H9 (cell line): ENCODE measurements around the gene TLX1. TPM values are rescaled to one million over a fixed set of nuclear protein-coding genes. Genes with fewer than 3 reads are reported as not detected.

Source experiments
- DNase-seq: peaks from one replicate; pipeline ENCODE4 v3.0.0-alpha.2; 2017
- H2AFZ ChIP-seq: one replicate; pipeline ENCODE4 v1.6.1; 2013; ENCODE audit warnings: mild to moderate bottlenecking, low read length, control low read depth, moderate library complexity
- H2AK5ac ChIP-seq: 2 replicates; pipeline ENCODE4 v1.6.1; 2013; ENCODE audit warnings: low read length, control low read depth, mixed read lengths; ENCODE audit not compliant: insufficient read length
- H2BK120ac ChIP-seq: one replicate; pipeline ENCODE4 v1.6.1; 2013; ENCODE audit warnings: low read depth, mild to moderate bottlenecking, low read length, control low read depth, inconsistent platforms; ENCODE audit not compliant: poor library complexity, severe bottlenecking
- H2BK12ac ChIP-seq: 2 replicates; pipeline ENCODE4 v1.6.1; 2013; ENCODE audit warnings: low read length, control low read depth, mixed read lengths, low read depth; ENCODE audit not compliant: insufficient read length
- H2BK15ac ChIP-seq: 2 replicates; pipeline ENCODE4 v1.6.1; 2013; ENCODE audit warnings: low read depth, low read length, control low read depth
- H2BK20ac ChIP-seq: one replicate; pipeline ENCODE4 v1.6.1; 2013; ENCODE audit warnings: low read depth, mild to moderate bottlenecking, low read length, control low read depth, inconsistent platforms; ENCODE audit not compliant: poor library complexity, severe bottlenecking
- H2BK5ac ChIP-seq: 2 replicates; pipeline ENCODE4 v1.6.1; 2013; ENCODE audit warnings: low read length, control low read depth, mixed read lengths; ENCODE audit not compliant: insufficient read length
- H3K14ac ChIP-seq: 2 replicates; pipeline ENCODE4 v1.6.1; 2013; ENCODE audit warnings: low read length, control low read depth; ENCODE audit not compliant: insufficient read depth
- H3K18ac ChIP-seq: 2 replicates; pipeline ENCODE4 v1.6.1; 2013; ENCODE audit warnings: low read depth, mild to moderate bottlenecking, mixed read lengths, low read length, control low read depth; ENCODE audit not compliant: insufficient read length
- H3K23ac ChIP-seq: 2 replicates; pipeline ENCODE4 v1.6.1; 2013; ENCODE audit warnings: low read length, control low read depth, mixed read lengths, low read depth; ENCODE audit not compliant: insufficient read length
- H3K23me2 ChIP-seq: 2 replicates; pipeline ENCODE4 v1.6.1; 2013; ENCODE audit warnings: low read depth, mild to moderate bottlenecking, mixed read lengths, low read length, control low read depth; ENCODE audit not compliant: insufficient read length, poor library complexity, severe bottlenecking
- H3K27ac ChIP-seq: 2 replicates; pipeline ENCODE4 v1.5.1; 2013; ENCODE audit warnings: low read length, control low read depth, mixed read lengths, low read depth; ENCODE audit not compliant: insufficient read length
- H3K27me3 ChIP-seq: 2 replicates; pipeline ENCODE4 v1.6.1; 2013; ENCODE audit warnings: low read length, control low read depth, inconsistent platforms; ENCODE audit not compliant: insufficient read depth
- H3K4ac ChIP-seq: 2 replicates; pipeline ENCODE4 v1.6.1; 2013; ENCODE audit warnings: low read depth, mild to moderate bottlenecking, control low read depth, inconsistent platforms, low read length, moderate library complexity
- H3K4me1 ChIP-seq: 2 replicates; pipeline ENCODE4 v1.6.1; 2013; ENCODE audit warnings: low read length, control low read depth, inconsistent platforms; ENCODE audit not compliant: insufficient read depth
- H3K4me2 ChIP-seq: 2 replicates; pipeline ENCODE4 v1.6.1; 2013; ENCODE audit warnings: low read length, control low read depth, mixed read lengths; ENCODE audit not compliant: insufficient read length, insufficient read depth
- H3K56ac ChIP-seq: 2 replicates; pipeline ENCODE4 v1.6.1; 2013; ENCODE audit warnings: low read depth, mild to moderate bottlenecking, mixed read lengths, low read length, control low read depth; ENCODE audit not compliant: insufficient read length
- H3K79me1 ChIP-seq: 2 replicates; pipeline ENCODE4 v1.6.1; 2013; ENCODE audit warnings: low read depth, mild to moderate bottlenecking, moderate library complexity, low read length, control low read depth, inconsistent platforms; ENCODE audit not compliant: insufficient read depth, poor library complexity, severe bottlenecking
- H3K79me2 ChIP-seq: 2 replicates; pipeline ENCODE4 v1.6.1; 2013; ENCODE audit warnings: low read length, control low read depth, inconsistent platforms; ENCODE audit not compliant: insufficient read depth
- H3K9ac ChIP-seq: 2 replicates; pipeline ENCODE4 v1.6.1; 2013; ENCODE audit warnings: low read length, control low read depth, mixed read lengths; ENCODE audit not compliant: insufficient read length; ENCODE audit errors: extremely low read depth
- H3K9me3 ChIP-seq: one replicate; pipeline ENCODE4 v1.6.1; 2013; ENCODE audit warnings: low read depth, low read length, inconsistent platforms; ENCODE audit not compliant: control insufficient read depth
- H3T11ph ChIP-seq: one replicate; pipeline ENCODE4 v1.6.1; 2013; ENCODE audit warnings: mild to moderate bottlenecking, low read length, control low read depth, inconsistent platforms
- H4K20me1 ChIP-seq: one replicate; pipeline ENCODE4 v1.6.1; 2013; ENCODE audit not compliant: control insufficient read depth, insufficient read length, insufficient read depth
- H4K5ac ChIP-seq: 2 replicates; pipeline ENCODE4 v1.6.1; 2013; ENCODE audit warnings: low read depth, mild to moderate bottlenecking, mixed read lengths, low read length, control low read depth; ENCODE audit not compliant: insufficient read length
- H4K8ac ChIP-seq: replicated peaks from 2 replicates; pipeline ENCODE4 v1.6.1; 2013; ENCODE audit warnings: low read length, control low read depth, mixed read lengths, low read depth; ENCODE audit not compliant: insufficient read length
- H4K91ac ChIP-seq: 2 replicates; pipeline ENCODE4 v1.6.1; 2013; ENCODE audit warnings: low read depth, mild to moderate bottlenecking, moderate library complexity, mixed read lengths, low read length, control low read depth; ENCODE audit not compliant: insufficient read length
- H3K27ac Mint-ChIP-seq, 3 experiments: 2 replicates in 2 of 3; 3 replicates in 1 of 3; pipeline ENCODE4 v1.8.0; 2020 to 2021; ENCODE audit warnings: mixed read lengths in 3 of 3, mild to moderate bottlenecking in 1 of 3, moderate library complexity in 1 of 3
- H3K27me3 Mint-ChIP-seq: 2 replicates; pipeline ENCODE4 v1.8.0; 2021; ENCODE audit warnings: low read depth, mild to moderate bottlenecking, moderate library complexity, mixed read lengths
- H3K36me3 Mint-ChIP-seq, 3 experiments: 2 replicates in 2 of 3; 3 replicates in 1 of 3; pipeline ENCODE4 v1.8.0; 2020 to 2021; ENCODE audit warnings: low read depth in 3 of 3, mixed read lengths in 3 of 3; ENCODE audit not compliant: insufficient read depth in 1 of 3
- H3K4me1 Mint-ChIP-seq, 2 experiments: 2 replicates each; pipeline ENCODE4 v1.8.0; 2020; ENCODE audit warnings: mixed read lengths in 2 of 2
- H3K4me3 Mint-ChIP-seq, 2 experiments: 2 replicates in 1 of 2; 3 replicates in 1 of 2; pipeline ENCODE4 v1.8.0; 2020 to 2021; ENCODE audit warnings: mild to moderate bottlenecking in 2 of 2, mixed read lengths in 2 of 2, moderate library complexity in 1 of 2
- H3K9me3 Mint-ChIP-seq, 2 experiments: 2 replicates in 1 of 2; 3 replicates in 1 of 2; pipeline ENCODE4 v1.8.0; 2020; ENCODE audit warnings: mild to moderate bottlenecking in 2 of 2, mixed read lengths in 2 of 2, moderate library complexity in 1 of 2
- WGBS: extraction: QIAGEN DNeasy Blood & Tissue Kit; methylation state at CpG from one replicate; pipeline ENCODE4 v1.1.7; 2013; ENCODE audit warnings: missing lambda C conversion rate, low lambda C conversion rate, mixed read lengths; ENCODE audit not compliant: insufficient read length; ENCODE audit errors: extremely low coverage; 5-methylcytosine and 5-hydroxymethylcytosine counted together
- long read RNA-seq: library from polyadenylated mRNA; unstranded; transcript quantifications from one replicate; pipeline ENCODE4 v2.0.0, GENCODE V29; 2020
- total RNA-seq: library from RNA; stranded (reverse); gene quantifications from 2 replicates; pipeline ENCODE4 v1.2.1, GENCODE V29; 2021
- TF ChIP-seq, protein P1 (sequence below): fragments of 200-600 bp; sonication (generic); conservative IDR thresholded peaks from 3 replicates; pipeline ENCODE4 v1.8.0; 2021; ENCODE audit warnings: antibody characterized with exemption, mild to moderate bottlenecking

Gene TLX1
- total RNA-seq = not detected in 2 replicates
- long read RNA-seq = 0 reads

DNA sequence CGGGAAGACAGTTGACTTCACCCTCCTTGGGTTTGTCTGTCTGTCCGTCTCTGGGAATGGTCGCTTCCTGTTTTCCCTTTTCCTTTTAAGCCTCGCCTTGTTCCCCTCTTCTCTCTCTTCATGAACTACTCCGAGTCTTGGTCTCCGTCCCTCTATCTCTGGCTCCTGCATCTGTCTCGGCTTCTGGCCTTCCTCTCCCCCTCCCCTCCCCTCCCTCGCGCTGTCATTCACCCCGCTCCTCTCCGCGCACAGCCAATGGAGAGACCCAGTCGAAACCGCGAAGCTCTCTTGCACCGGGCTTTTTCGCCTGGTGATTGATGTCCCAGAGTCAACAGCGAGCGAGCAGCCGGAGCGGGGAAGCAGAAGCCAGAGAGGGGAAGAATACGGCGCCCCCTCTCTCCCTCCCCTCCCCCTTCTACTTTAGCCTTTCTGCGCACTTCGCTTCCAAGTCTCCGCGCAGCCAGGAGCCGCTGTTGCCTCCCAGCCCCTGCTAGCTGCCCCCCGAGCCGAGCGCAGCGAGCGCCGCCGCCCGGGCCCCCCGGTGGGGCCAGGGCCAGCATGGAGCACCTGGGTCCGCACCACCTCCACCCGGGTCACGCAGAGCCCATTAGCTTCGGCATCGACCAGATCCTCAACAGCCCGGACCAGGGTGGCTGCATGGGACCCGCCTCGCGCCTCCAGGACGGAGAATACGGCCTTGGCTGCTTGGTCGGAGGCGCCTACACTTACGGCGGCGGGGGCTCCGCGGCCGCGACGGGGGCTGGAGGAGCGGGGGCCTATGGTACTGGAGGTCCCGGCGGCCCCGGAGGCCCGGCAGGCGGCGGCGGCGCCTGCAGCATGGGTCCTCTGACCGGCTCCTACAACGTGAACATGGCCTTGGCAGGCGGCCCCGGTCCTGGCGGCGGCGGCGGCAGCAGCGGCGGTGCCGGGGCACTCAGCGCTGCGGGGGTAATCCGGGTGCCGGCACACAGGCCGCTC is at the start of gene TLX1:
TSS of gene TLX1 (plus strand) at position 317 of the 978 bp plus-strand sequence. CDS start at position 559, 242 bp downstream.
- Histone ChIP-seq H3K79me2 (no peaks in the 10 kb centered on the region), H3K27me3 (peaks cover 98% of the 10 kb centered on the region), H3K56ac (no peak within 1 kb of the TSS), H3K14ac (no peak within 1 kb of the TSS), H4K91ac (no peak within 1 kb of the TSS), H3T11ph (no peak within 1 kb of the TSS), H4K5ac (no peak within 1 kb of the TSS), H3K79me1 (no peaks in the 10 kb centered on the region), H3K9me3 (no peaks in the 10 kb centered on the region), H3K23me2 (no peaks in the 10 kb centered on the region), H3K18ac (no peak within 1 kb of the TSS), H2BK12ac (no peak within 1 kb of the TSS), H2BK20ac (no peak within 1 kb of the TSS), H3K9ac (no peak within 1 kb of the TSS), H3K4ac (no peak within 1 kb of the TSS), H3K4me2 (peak within 1 kb of the TSS; percentile 26), H2AFZ (no peak within 1 kb of the TSS), H3K4me1 (no peaks in the 10 kb centered on the region), H3K23ac (no peak within 1 kb of the TSS), H3K27ac (no peak within 1 kb of the TSS), H2BK120ac (no peak within 1 kb of the TSS), H2BK15ac (no peak within 1 kb of the TSS), H2AK5ac (no peak within 1 kb of the TSS), H2BK5ac (no peak within 1 kb of the TSS), H4K8ac (no peak within 1 kb of the TSS), H4K20me1 (no peaks in the 10 kb centered on the region)
- TF ChIP-seq, protein P1, sequence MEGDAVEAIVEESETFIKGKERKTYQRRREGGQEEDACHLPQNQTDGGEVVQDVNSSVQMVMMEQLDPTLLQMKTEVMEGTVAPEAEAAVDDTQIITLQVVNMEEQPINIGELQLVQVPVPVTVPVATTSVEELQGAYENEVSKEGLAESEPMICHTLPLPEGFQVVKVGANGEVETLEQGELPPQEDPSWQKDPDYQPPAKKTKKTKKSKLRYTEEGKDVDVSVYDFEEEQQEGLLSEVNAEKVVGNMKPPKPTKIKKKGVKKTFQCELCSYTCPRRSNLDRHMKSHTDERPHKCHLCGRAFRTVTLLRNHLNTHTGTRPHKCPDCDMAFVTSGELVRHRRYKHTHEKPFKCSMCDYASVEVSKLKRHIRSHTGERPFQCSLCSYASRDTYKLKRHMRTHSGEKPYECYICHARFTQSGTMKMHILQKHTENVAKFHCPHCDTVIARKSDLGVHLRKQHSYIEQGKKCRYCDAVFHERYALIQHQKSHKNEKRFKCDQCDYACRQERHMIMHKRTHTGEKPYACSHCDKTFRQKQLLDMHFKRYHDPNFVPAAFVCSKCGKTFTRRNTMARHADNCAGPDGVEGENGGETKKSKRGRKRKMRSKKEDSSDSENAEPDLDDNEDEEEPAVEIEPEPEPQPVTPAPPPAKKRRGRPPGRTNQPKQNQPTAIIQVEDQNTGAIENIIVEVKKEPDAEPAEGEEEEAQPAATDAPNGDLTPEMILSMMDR = no peak
- peaks cover 99% of the 10 kb centered on the region for H3K27me3 Mint-ChIP-seq
- DNase-seq = peak; percentile 83
- WGBS = no CpG with 5 or more reads among the region's 83 CpGs
- peaks cover 12 to 41% of the 10 kb centered on the region in 2 experiments for H3K4me1 Mint-ChIP-seq
- no peak within 1 kb of the TSS for H3K27ac Mint-ChIP-seq
- H3K9me3 Mint-ChIP-seq = peaks cover 2 to 20% of the 10 kb centered on the region in 2 experiments; a peak in 3 of 5 replicates
- H3K4me3 Mint-ChIP-seq = peak within 1 kb of the TSS; percentile 43 to 71
- H3K36me3 Mint-ChIP-seq = no peaks in the 10 kb centered on the region; a peak in 1 of 7 replicates
